Stimulated activated CD4-positive, alpha-beta T cell treated with anti-CD3 and anti-CD28 coated beads, Interleukin-2, amount 100 ng/mL, for 48 hours (primary cell): ENCODE results near the gene NPAS3.

Source experiments
- DNase-seq, 2 donors: peaks; one replicate each; pipeline ENCODE4 v3.0.0-alpha.2; 2020

Gene NPAS3

GRCh38 chr14:33812601-33813000 lies 873.9 kb downstream of the NPAS3 start:
- DNase-seq, result no peak

GRCh38 chr14:33814010-33814409 lies 875.3 kb downstream of the NPAS3 start:
- no peak for DNase-seq

- DNase-seq, result no peak
These were observed 895.2 kb downstream of the NPAS3 start for GRCh38 chr14:33833706-33834465.

GRCh38 chr14:33834466-33835260 lies 896.0 kb downstream of the NPAS3 start:
- DNase-seq, result no peak

GRCh38 chr14:33835261-33835655 lies 896.6 kb downstream of the NPAS3 start:
- no peak for DNase-seq

- no peak for DNase-seq
These were observed 897.0 kb downstream of the NPAS3 start for GRCh38 chr14:33835677-33836076.

- DNase-seq, result no peak
These were observed 897.7 kb downstream of the NPAS3 start for GRCh38 chr14:33836203-33836899.

GRCh38 chr14:33836900-33837577 lies 898.4 kb downstream of the NPAS3 start:
- DNase-seq, result no peak

- no peak for DNase-seq
These were observed 899.4 kb downstream of the NPAS3 start for GRCh38 chr14:33837943-33838683.

- peak; percentile 41 to 49 for DNase-seq
These were observed 900.8 kb downstream of the NPAS3 start for GRCh38 chr14:33839193-33840076.

GRCh38 chr14:33840797-33841196 lies 902.1 kb downstream of the NPAS3 start:
- DNase-seq, result no peak

GRCh38 chr14:33842299-33842698 lies 903.6 kb downstream of the NPAS3 start:
- no peak for DNase-seq

GRCh38 chr14:33844118-33844517 lies 905.4 kb downstream of the NPAS3 start:
- DNase-seq, result no peak

- no peak for DNase-seq
These were observed 907.6 kb downstream of the NPAS3 start for GRCh38 chr14:33846100-33846824.

- no peak for DNase-seq
These were observed 908.4 kb downstream of the NPAS3 start for GRCh38 chr14:33847066-33847465.

- no peak for DNase-seq
These were observed 909.3 kb downstream of the NPAS3 start for GRCh38 chr14:33848009-33848408.

- DNase-seq, result peak; percentile 7 to 38
These were observed 910.2 kb downstream of the NPAS3 start for GRCh38 chr14:33848706-33849454.

- no peak for DNase-seq
These were observed 910.7 kb downstream of the NPAS3 start for GRCh38 chr14:33849455-33849801.

GRCh38 chr14:33850826-33851225 lies 912.1 kb downstream of the NPAS3 start:
- no peak for DNase-seq

GRCh38 chr14:33851366-33851765 lies 912.7 kb downstream of the NPAS3 start:
- DNase-seq, result no peak
